GM19397 (cell line): Measurements from ENCODE around the gene JMJD7.

Source experiments
- ATAC-seq: cut with Tn5 transposase; IDR thresholded peaks from one replicate; pipeline ENCODE4 v1.9.1; 2021; ENCODE audit warnings: mild to moderate bottlenecking, moderate library complexity; ENCODE audit not compliant: unreplicated experiment

Gene JMJD7

DNA sequence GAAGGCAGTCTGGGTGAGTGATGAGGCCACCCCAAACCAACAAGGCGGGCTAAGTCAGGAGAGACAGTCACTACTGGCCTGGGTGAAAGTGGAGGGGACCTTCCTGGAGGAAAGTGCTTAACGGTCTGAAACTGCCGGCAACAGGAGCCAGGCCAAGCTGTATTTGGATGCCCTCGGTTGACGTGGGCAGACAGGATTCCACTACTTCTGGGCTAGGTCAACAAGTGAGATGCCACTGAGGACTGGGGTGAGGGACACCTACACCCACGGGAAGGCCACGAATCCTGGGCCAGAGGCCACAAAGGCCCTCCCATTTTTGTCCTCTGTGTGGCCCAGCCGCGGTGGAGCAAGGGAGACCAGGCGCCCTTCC, 53.6 kb downstream of the JMJD7 start:
- ATAC-seq: no peak

DNA sequence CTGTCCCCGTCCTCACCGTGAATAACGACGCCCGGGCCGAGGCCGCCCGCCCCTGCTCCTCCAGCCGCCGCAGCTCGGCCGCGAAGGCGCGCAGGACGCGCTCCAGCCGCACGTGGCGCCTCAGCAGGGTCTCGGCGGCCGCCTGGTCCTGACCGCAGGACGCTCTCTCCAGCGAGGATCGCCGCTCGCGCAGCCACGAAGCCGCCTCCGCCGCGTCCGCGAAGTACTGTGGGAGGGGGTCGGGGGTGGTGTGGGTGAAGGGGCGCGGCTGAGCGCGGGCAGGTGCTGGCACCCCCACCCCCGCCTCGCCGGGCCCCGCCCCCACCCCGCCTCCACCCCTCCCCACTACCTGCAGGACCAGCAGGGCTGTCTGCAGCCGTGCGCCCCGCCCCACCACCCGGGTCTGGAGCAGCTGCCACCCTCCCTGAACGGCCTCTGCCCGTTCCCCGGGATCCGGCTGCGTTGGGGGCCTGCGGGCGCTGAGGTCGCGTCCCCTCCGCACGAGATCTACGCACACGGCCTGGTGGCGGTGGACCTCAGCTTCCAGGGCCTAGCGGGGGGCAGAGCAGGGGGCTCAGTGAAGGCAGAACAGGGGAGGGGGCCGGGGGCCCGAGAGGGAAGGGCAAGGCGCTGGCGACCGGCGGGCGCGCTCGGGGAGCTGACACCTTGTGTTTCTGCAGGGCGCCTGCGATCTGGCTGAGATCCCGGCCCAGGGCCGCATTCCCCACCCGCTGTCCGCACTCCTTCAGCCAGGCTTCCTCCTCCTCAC, 54.2 kb downstream of the JMJD7 start:
- no peak for ATAC-seq

DNA sequence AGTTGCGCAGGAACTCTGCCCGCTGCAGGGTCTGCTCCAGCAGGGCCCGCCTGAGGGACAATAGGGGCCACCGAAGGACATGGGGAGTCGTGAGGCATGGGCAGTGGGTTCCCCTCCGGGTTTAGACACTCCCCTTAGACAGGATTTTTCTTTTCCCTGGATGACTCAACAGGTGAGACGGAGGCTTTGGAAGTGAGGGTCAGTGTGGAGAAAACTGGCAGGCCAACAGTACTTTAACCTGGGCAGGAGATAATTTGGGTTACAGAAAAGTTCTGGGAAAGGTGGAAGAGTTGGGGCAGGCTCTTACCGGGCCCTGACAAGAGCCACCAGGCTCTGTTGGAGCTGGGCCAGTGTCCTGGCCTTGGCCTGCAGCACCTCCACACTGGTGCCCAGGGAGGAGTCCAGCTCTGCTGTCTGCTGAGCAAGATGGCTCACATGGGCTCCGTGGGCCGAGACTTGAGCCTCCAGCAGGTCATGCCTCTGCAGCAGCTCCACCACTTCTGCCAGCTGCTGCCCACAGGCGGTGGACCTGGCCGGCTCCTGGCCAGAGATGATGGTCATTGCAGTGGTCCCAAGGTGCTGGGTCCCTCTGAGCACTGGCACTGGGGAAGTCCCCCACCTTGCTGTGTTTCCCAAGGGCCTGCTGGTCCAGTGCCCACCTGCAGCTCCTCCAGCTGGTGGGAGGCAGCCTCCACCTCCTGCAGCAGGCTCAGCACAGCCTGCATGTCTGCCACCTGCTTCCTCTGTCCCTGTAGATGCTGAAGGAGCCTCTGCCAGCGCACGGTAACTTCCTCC, 55.0 kb downstream of the JMJD7 start:
- ATAC-seq: no peak

DNA sequence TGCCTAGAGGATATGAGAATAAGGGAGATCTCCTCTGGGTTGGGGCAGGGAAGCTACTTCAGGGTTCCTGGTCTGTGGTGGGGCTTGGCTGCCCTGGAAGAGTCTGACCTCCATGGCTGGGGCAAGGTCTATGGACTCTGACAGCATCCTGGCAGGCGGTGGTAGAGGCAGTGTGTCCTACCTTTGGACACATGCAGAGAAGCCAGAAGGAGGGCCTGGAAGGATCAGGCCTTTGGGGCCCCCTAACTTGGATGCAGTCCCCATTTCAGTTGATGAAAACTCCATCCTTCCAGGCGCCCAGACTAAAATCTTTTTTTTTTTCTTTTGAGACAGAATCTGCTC, 55.6 kb downstream of the JMJD7 start:
- ATAC-seq: no peak

DNA sequence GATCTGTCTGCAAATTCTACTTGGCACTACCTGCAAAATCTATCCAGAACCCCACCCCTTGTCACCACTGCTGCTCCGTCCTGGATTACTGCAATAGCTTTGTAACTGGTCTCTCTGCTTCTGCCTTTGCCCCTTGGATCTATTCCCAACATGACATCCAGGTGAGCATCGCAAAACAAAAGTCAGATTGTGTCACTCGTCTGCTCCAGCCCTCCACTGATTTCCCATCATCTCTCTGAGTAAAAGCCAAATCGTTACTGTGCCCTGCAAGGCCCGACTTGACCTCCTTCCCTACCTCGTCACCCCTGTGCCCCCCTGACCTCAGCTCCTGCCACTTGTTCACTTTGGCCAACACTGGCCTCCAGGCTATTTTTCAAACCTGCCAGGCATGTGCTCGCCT, 56.6 kb downstream of the JMJD7 start:
- ATAC-seq: no peak

DNA sequence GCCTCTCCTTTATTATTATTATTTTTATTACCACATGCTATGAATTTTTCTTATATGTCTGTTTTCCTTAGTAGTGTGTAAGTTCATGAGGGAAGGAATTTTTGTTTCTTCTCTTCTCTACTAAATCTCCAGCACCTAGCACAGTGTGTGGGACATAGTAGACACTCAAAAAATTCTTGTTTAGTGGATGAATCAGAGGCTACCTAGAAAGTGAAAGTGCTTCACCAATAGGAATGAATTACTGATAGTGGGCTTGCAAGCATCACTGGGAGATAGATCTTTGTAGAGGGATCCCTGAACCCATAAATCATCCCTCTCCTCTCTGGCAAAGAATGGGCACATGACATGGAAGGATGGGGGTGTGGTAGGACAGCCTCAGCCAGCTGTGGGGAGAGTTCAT, 57.4 kb downstream of the JMJD7 start:
- no peak for ATAC-seq

DNA sequence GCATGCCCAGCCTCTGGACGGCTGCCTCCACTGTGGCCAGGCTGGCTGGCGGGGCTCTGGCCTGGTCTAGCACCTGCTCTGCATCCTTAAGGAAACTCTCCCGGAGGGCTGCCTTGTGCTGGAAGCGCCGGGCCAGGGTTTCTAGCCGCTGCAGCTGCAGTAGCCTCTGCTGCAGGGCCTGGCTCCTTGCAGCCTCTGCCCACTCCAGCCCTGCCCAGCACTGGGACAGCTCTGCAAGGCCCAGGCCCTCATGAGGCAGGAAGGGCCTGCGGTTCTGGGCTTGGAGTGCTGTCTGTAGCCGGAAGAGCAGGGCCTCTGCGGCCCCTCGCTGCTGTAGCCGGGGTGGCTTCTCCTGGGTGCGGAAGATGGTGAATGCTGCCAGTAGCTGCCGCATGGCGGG, 57.9 kb downstream of the JMJD7 start:
- ATAC-seq: no peak

DNA sequence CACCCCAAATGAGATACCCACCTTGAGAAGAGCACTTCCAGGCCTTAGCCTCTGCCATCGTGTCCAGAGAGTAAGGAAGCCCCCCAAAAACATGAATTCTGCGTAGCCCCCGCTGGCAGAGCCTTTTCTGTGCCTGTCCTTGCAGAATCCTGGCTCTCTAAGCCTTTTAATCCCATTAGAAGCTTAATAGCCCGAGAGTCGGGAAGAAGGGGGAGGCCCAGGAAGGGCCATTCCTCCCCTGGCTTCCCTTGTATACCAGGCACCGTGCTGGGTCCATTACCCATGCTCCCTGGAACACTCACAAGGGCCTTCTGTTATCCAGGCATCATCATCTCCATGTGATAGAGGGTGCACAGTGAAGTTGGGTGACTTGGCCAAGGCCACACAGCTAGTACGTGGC, 58.8 kb downstream of the JMJD7 start:
- ATAC-seq: no peak

DNA sequence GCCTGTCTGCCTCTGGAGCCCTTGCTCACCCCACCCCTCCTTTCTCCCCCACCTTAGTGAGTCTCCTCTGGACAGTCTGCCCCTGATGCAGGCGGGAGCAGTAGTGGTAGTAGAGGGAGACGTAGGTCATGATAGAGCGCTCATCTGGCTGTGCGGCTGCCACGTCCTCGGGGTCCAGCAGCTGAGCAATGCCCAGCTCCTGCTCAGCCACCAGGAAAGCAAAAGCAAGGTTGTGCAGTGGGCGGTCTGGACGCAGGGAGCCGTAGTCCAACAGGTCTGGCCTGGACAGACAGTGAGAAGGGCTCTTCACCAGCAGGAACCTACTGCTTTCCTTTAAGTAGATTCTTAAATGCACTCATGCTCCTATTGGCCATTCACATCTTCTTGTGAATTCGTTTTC, 59.3 kb downstream of the JMJD7 start:
- ATAC-seq: no peak
